ENCODE data around the gene CNTN4.

CNTN4 gene

DNA sequence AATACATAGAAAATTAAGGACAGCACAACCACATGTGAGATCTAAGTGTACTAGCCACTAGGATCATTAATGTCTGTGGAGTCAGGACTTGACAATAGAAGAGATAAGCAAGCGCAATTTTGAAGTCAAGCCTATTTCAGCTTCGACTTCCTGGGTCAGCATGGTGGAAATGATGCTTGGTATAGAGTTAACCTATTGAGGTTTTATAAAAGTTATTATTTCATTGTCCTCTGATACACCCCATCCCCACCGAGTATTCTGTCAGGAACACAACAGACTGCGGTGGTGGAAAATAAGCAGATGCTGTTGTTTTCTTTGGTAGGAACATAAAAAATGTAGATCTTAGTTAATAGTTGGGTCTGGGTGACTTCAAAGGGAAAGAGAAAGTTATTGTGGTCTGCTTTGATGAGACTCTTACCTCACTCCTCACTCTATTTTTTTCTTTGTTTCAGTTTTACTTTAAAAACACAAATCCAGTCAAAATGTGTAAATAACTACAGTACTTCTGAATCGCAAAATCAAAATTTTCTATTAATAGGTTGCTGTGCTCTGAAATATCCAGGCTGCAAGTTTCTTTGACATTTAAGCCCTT is 929.4 kb downstream of the CNTN4 start:
- no peak for DNase-seq (ENCODE audit: low read depth, low spot score)

GRCh38 chr3:3031326-3031725 is 932.7 kb downstream of the CNTN4 start:
- no peak for DNase-seq (ENCODE audit: low read depth, low spot score)

DNA sequence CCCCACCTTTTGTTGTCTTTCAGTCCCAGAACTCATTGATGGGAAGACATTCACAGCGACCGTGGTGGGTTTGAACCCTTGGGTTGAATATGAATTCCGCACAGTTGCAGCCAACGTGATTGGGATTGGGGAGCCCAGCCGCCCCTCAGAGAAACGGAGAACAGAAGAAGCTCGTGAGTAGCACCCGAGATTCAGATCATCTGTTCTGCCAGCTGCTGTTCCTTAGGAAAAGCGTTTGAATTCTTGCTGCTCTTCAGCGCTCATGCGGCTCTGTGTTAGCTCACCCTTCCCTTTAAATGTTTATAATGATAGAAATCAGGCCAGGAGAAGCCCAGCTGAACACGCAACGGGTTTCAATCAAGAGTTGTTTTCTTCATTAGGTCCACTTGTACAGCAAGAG is 938.5 kb downstream of the CNTN4 start:
- no peak for DNase-seq (ENCODE audit: low read depth, low spot score)

GRCh38 chr3:3038201-3038991 is 939.7 kb downstream of the CNTN4 start:
- DNase-seq (ENCODE audit: low read depth, low spot score) = no peak

DNA sequence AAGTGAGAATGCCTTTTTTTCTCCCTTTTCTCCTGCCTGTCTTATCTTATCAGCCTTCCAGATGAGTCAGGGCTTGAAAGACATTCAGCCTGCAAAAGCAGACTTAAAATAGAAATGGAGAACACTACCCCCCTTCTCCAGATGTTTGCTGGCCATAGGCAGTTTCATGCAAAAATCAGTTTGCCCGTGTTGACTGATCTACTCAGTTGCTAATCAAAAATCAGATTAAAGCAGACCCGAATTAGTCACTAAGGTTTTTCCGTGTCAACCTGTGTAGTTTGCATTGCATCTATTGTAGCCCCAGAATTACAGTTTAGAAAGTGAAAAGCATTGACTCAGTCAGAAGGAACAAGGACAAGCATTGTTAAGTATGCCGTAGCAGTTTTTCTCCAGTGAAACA is 955.3 kb downstream of the CNTN4 start:
- no peak for DNase-seq (ENCODE audit: low read depth, low spot score)

- no peak for DNase-seq (ENCODE audit: low read depth, low spot score)
These were observed 961.0 kb downstream of the CNTN4 start for GRCh38 chr3:3059645-3060044.

DNA sequence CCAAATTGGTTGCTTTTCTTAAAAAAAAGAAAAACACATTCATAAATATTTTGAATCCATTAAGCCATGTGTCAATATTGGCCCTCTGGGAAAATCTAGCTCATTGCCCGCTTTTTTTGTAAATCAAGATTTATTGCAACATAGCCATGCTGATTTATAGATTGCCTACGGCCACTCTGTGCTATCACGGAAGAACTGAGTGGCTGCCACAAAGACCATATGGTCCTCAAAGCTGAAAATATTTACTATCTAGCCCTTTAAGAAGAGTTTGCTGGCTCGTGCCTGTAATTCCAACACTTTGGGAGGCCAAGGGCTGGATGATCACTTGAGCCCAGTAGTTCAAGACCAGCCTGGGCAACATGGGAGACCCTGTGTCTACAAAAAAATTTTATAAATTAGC is 965.6 kb downstream of the CNTN4 start:
- no peak for DNase-seq (ENCODE audit: low read depth, low spot score)

GRCh38 chr3:3065876-3066275 is 967.2 kb downstream of the CNTN4 start:
- no peak for DNase-seq (ENCODE audit: low read depth, low spot score)

DNA sequence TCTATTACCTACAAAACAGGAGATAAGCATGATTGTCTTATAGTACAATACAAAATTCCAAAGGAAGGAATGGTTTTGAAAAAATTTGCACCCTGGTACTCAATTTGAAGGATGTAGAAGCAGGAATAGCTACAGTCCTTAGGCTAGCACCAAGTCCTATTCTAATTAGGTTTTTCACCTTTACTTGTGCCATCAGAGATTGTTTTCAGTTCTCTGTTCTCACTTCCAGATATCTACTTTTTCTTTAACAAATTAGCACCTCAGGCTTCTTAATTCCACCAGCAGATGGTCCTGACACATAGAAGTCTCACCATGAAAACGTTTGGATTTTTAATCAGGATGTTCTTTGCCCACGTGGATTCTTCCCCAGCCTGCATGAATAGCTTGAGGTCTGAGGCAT is 967.7 kb downstream of the CNTN4 start:
- DNase-seq (ENCODE audit: low read depth, low spot score) = no peak

GRCh38 chr3:3066910-3067309 is 968.2 kb downstream of the CNTN4 start:
- DNase-seq (ENCODE audit: low read depth, low spot score) = no peak

GRCh38 chr3:3068358-3068881 is 969.8 kb downstream of the CNTN4 start:
- no peak for DNase-seq (ENCODE audit: low read depth, low spot score)

DNA sequence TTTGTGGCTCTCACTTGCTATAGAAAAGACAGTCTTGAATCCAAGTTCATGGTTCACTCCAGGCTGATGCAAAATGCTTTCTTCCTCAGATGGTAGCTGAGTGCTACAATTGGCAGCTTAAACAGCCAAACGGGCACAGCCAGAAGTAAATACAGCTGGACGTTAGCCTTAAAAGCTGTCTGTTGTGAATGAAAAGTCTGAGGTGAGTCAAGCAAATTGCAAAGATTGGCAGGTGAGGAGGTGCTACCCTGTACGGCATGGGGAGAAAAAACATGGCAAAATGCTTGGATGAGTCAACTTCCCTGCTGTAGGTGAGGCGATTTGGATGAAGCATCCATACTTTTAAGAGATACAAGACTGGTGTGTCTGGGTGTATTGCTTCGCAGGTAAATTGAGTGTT is 971.1 kb downstream of the CNTN4 start:
- DNase-seq (ENCODE audit: low read depth, low spot score) = no peak

- DNase-seq (ENCODE audit: low read depth, low spot score) = no peak
These were observed 972.5 kb downstream of the CNTN4 start for GRCh38 chr3:3071136-3071535.

DNA sequence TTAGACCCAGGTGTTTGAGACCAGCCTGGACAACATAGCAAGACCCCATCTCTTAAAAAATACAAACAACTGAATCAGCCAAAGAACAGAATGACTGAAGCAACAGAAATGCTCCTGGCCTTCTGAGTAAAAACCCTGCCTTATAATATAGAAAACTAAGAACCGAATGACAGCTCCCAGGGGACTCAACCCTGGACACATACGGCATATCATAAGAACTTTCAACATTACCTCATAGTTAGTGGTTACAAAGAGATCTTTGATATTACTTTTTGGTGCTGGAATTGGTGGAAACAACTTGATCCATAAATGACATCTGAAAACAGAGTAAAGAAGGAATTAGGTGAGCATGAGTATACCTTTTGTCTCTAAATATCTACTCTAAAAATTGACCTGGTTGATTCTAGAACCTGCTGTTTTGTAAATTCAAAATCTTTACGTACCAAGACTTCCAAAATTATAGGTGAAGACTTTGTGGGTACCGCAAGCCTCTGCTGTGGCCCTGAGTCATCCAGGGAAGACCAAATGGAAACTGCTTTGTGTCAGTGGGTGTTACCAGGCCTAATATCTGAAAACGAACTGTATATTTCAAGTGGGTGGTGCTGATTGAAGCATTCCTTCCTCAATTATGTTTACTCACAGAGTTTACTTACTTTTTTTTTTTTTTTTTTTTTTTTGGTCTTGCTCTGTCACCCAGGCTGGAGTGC is 976.0 kb downstream of the CNTN4 start:
- DNase-seq (ENCODE audit: low read depth, low spot score) = no peak

- no peak for DNase-seq (ENCODE audit: low read depth, low spot score)
These were observed 981.6 kb downstream of the CNTN4 start for GRCh38 chr3:3080309-3080708.

- DNase-seq (ENCODE audit: low read depth, low spot score) = no peak
These were observed 982.9 kb downstream of the CNTN4 start for GRCh38 chr3:3081381-3082233.

- no peak for DNase-seq (ENCODE audit: low read depth, low spot score)
These were observed 983.7 kb downstream of the CNTN4 start for GRCh38 chr3:3082234-3082924.

GRCh38 chr3:3084890-3085289 is 986.2 kb downstream of the CNTN4 start:
- DNase-seq (ENCODE audit: low read depth, low spot score) = no peak

GRCh38 chr3:3085782-3086181 is 987.1 kb downstream of the CNTN4 start:
- DNase-seq (ENCODE audit: low read depth, low spot score) = no peak

DNA sequence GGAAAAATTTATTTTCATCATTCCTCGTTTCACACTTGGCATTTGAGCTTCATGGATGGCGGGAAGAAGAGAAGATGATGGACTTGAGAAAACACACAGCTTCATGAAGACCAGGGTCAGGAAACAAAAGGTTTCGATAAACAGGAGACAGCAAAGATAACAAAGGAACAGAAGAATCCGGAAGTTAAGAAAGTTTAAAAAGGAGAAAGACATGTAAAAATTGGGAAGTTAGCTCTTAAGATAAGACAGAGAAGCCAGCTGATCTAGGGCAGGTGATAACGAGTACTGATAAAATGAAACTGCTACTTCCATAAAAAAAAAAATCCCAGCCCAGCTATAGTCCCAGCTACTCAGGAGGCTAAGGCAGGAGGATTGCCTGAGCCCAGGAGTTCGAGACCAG is 987.6 kb downstream of the CNTN4 start:
- no peak for DNase-seq (ENCODE audit: low read depth, low spot score)

- no peak for DNase-seq (ENCODE audit: low read depth, low spot score)
These were observed 988.6 kb downstream of the CNTN4 start for GRCh38 chr3:3087279-3087678.
